Astrocyte of the spinal cord (primary cell): ENCODE data around the gene OR5A1.

Experiments used
- DNase-seq: peaks from one replicate; pipeline ENCODE4 v3.0.0; 2011; ENCODE audit warnings: low read depth, low spot score
- H3K4me3 ChIP-seq: 2 replicates; pipeline ENCODE4 v1.5.1; 2011; ENCODE audit warnings: low read depth, mild to moderate bottlenecking, low read length, moderate library complexity
- CTCF ChIP-seq: IDR thresholded peaks from 2 replicates; pipeline ENCODE4 v1.5.1; 2012; ENCODE audit warnings: low read depth, mild to moderate bottlenecking, low read length, inconsistent platforms
- in situ Hi-C: cut with HindIII; loops from 2 replicates; pipeline ENCODE4 v1.10.0; 2017; ENCODE audit warnings: low sequenced_read_pairs

OR5A1 gene

GRCh38 chr11:59415111-59415510 lies 21.2 kb upstream of the OR5A1 start:
- no peak overlapping the region for H3K4me3 ChIP-seq
- in situ Hi-C loops: no loop called here
- DNase-seq: no peak
- no peak for TF ChIP-seq CTCF

DNA sequence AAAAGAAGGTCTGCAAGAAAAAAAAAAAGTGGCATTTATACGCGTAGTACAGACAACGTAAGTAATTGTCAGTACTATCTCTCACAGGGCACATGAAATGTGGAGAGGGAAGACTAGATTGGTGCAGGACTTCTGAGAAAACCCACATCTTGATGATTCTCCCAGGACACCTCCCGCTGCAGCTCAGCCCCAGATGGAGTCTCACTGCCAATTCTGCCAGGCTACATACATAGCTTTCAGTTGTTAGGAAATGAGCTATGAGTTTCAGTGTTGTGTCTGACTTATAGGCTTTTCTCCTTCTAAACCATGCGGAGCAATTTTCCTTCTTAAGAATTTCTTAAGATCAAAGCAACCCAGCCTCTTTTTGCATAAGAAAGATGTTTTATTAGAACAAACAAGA lies 19.7 kb upstream of the OR5A1 start:
- H3K4me3 ChIP-seq: no peak overlapping the region
- no peak for TF ChIP-seq CTCF
- DNase-seq: no peak
- in situ Hi-C loops: no loop called here

- no peak overlapping the region for H3K4me3 ChIP-seq
- in situ Hi-C loops: no loop called here
- no peak for DNase-seq
- no peak for TF ChIP-seq CTCF
Measured at GRCh38 chr11:59417023-59417422, 19.2 kb upstream of the OR5A1 start.

GRCh38 chr11:59418156-59418555 lies 18.1 kb upstream of the OR5A1 start:
- no peak for TF ChIP-seq CTCF
- in situ Hi-C loops: no loop called here
- DNase-seq: no peak
- H3K4me3 ChIP-seq: no peak overlapping the region

DNA sequence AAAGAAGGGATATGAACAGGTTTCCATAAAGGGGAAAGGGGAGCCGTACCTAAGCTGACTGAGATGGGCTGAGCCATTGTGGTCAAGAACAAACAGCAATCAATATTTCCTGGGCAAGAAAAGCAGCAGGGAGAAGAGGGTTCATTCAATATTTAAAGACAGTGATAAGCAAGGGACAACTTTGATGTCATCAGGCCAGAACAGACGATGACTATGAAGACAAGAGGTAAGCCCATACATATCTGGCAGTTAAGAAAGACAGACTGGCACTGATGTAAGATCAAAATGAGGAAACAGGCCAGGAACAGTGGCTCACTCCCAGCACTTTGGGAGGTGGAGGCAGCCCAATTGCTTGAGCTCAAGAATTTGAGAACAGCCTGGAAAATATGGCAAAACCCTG lies 12.4 kb upstream of the OR5A1 start:
- no peak overlapping the region for H3K4me3 ChIP-seq
- in situ Hi-C loops: no loop called here
- no peak for DNase-seq
- no peak for TF ChIP-seq CTCF

DNA sequence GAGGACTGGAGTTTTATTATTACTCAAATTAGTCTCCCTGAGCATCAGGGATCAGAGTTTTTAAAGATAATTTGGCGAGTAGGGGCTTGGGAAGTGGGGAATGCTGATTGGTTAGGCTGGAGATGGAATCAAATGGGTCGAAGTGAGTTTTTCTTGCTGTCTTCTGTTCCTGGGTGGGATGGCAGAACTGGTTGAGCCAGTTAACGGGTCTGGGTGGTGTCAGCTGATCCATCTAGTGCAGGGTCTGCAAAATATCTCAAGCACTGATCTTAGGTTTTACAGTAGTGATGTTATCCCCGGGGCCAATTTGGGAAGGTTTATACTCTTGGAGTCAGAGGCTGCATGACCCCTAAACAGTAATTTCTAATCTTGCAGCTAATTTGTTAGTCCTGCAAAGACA lies 11.1 kb upstream of the OR5A1 start:
- H3K4me3 ChIP-seq: no peak overlapping the region
- in situ Hi-C loops: no loop called here
- no peak for TF ChIP-seq CTCF
- no peak for DNase-seq
